IPS-20b (cell line): ENCODE measurements around the gene SRD5A1.

Experiments
- H3K27ac ChIP-seq: one replicate; pipeline ENCODE4 v1.5.1; 2013; ENCODE audit warnings: low read length
- H3K27me3 ChIP-seq: 2 replicates; pipeline ENCODE4 v1.6.1; 2013; ENCODE audit warnings: mild to moderate bottlenecking, low read length, inconsistent platforms; ENCODE audit not compliant: insufficient read depth
- H3K36me3 ChIP-seq: 2 replicates; pipeline ENCODE4 v1.6.1; 2013; ENCODE audit warnings: low read depth, mild to moderate bottlenecking, inconsistent platforms, low read length, moderate library complexity; ENCODE audit not compliant: insufficient read depth
- H3K4me1 ChIP-seq: 2 replicates; pipeline ENCODE4 v1.6.1; 2013; ENCODE audit warnings: mild to moderate bottlenecking, control low read depth, inconsistent platforms, low read length, moderate library complexity; ENCODE audit not compliant: insufficient read depth
- H3K4me3 ChIP-seq: 2 replicates; pipeline ENCODE4 v1.5.1; 2013; ENCODE audit warnings: mild to moderate bottlenecking, low read length, inconsistent platforms
- H3K9ac ChIP-seq: 2 replicates; pipeline ENCODE4 v1.6.1; 2013; ENCODE audit warnings: low read depth, mild to moderate bottlenecking, inconsistent platforms, low read length, moderate library complexity
- H3K9me3 ChIP-seq: 2 replicates; pipeline ENCODE4 v1.6.1; 2013; ENCODE audit warnings: mild to moderate bottlenecking, low read depth, low read length, inconsistent platforms; ENCODE audit not compliant: insufficient read depth

The SRD5A1 gene

DNA sequence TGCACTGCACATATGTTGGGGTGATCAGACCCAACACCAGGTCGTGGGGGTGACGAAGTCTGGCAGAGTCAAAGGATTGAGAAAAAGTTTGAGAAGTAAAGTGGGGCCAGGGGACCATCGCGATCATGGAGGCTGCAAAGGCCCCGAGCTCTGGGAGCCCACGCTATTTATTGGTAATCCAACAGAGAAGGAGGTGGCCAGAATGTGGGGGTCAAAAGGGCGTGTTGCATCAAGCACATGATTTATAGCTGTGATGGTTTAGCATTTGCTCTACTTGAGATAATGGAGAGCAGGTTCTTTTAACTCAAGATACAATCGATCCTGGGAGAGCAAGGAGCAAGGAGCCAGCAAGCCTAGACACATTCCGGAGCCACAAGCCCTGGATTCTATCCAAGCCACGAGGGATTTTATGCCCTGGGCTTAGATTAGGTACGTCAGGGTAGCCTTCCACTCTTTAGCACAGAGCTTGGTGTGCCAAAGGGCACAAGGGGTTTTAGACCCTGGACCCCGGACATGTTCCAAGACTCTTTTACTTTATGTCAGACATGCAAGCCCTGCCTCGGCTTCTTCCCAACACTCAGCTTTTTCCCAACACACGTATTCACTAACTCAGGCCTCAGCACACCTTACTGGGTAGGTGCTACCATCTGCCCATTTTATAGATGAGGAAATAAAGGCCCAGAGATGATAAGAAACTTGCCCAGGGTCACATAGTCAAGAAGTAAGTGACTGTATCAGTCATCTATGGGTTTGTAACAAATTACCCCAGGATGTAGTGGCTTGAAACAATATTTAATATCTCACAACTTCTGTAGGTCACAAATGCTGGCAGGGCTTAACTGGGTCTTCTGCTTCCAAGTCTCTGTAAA is 39.9 kb upstream of the SRD5A1 start:
- Histone ChIP-seq H3K9ac (no peak overlapping the region), H3K4me3 (no peak overlapping the region), H3K36me3 (peaks cover 22% of the 10 kb centered on the region), H3K27me3 (no peaks in the 10 kb centered on the region), H3K27ac (no peak overlapping the region), H3K4me1 (no peaks in the 10 kb centered on the region), H3K9me3 (no peaks in the 10 kb centered on the region; the same call in 1 of the 2 replicates)

DNA sequence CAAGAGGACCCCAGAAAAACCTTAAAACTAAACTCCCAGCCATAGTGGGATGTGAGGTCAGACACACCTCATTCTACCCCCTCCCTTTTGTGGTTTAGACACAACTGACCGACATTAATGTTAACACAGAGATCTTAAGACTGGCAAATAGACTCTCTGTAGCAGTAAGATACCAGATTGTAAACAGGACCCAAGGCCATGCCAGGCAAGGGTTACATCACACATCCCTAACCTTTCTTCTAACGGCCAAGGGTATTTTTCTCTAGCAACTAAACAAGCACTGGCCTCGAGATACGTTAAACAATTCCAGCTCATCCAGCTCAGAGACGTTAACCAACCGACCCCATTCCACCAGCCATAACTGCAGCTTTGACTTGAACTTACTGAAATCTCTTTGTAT is 39.2 kb upstream of the SRD5A1 start:
- Histone ChIP-seq H3K27ac (no peak overlapping the region), H3K4me1 (no peaks in the 10 kb centered on the region), H3K9ac (no peak overlapping the region), H3K27me3 (no peaks in the 10 kb centered on the region), H3K9me3 (no peaks in the 10 kb centered on the region; the same call in 1 of the 2 replicates), H3K36me3 (peaks cover 28% of the 10 kb centered on the region), H3K4me3 (no peak overlapping the region)

DNA sequence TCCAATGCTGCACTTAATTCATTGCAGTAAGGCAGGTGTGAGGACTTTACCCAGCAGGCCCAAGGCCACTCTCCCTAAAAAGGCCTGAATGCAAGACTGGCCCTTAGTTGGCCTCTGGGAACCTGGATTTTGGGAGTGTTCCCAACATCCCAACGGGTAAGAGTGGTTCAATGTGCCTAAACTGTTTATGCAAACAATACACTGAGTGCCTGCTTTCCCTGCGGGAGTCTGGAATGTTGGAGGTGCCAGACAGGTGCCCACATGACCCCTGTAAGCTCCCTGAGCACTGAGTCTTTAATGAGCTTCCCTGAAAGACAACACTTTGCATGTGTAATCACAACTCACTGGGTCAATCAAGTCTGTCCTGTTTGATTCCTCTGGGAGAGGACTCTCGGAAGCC is 37.8 kb upstream of the SRD5A1 start:
- no peak overlapping the region for H3K4me3 ChIP-seq
- H3K27me3 ChIP-seq, result no peaks in the 10 kb centered on the region
- H3K9ac ChIP-seq, result no peak overlapping the region
- H3K9me3 ChIP-seq, result no peaks in the 10 kb centered on the region; the same call in 1 of the 2 replicates
- no peak overlapping the region for H3K27ac ChIP-seq
- no peaks in the 10 kb centered on the region for H3K4me1 ChIP-seq
- H3K36me3 ChIP-seq, result peaks cover 42% of the 10 kb centered on the region

DNA sequence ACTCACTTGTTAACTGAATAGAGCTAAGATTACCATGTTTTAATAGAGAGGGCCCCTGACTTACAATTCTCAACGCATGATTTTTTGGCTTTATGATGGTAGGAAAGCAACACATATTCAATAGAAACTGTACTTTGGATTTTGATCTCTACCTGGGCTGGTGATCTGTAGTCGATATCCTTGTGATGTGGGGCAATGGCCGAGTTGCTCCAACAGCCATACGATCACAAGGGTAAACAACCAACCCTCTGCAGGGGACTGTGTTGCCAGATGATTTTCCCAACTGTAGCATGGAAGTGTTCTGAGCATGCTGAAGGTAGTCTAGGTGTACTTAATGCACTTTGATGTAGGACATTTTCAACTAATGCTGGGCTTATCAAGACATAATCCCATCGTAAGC is 36.9 kb upstream of the SRD5A1 start:
- H3K36me3 ChIP-seq, result peaks cover 52% of the 10 kb centered on the region
- H3K27me3 ChIP-seq, result no peaks in the 10 kb centered on the region

DNA sequence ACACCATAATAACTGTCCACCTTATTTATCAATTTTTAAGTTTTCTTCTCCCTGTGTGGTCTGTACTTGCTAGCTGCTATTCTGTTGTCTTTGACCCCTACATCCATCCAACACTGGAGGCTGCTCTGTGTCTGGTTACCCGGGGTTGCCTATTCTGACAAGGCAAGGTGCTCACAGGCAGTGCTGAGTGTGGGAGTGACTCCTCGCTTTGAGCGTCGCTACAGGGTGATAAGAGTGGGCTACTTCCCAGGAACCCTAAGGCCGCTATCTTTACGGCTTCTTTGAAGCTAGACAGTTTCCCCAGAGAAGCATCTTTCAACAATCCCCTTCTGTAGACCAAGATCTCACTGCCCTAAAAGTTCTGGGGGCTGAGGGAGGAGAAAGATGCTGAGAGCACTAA is 35.7 kb upstream of the SRD5A1 start:
- Histone ChIP-seq H3K36me3 (peaks cover 63% of the 10 kb centered on the region), H3K4me3 (no peak overlapping the region), H3K27me3 (no peaks in the 10 kb centered on the region), H3K9ac (no peak overlapping the region), H3K27ac (no peak overlapping the region), H3K4me1 (no peaks in the 10 kb centered on the region), H3K9me3 (no peaks in the 10 kb centered on the region; the same call in 1 of the 2 replicates)

More for the DNA sequence above, 36.9 kb upstream of the SRD5A1 start:
- Histone ChIP-seq H3K9ac (no peak overlapping the region), H3K4me1 (no peaks in the 10 kb centered on the region), H3K9me3 (no peaks in the 10 kb centered on the region; the same call in 1 of the 2 replicates), H3K27ac (no peak overlapping the region), H3K4me3 (no peak overlapping the region)

DNA sequence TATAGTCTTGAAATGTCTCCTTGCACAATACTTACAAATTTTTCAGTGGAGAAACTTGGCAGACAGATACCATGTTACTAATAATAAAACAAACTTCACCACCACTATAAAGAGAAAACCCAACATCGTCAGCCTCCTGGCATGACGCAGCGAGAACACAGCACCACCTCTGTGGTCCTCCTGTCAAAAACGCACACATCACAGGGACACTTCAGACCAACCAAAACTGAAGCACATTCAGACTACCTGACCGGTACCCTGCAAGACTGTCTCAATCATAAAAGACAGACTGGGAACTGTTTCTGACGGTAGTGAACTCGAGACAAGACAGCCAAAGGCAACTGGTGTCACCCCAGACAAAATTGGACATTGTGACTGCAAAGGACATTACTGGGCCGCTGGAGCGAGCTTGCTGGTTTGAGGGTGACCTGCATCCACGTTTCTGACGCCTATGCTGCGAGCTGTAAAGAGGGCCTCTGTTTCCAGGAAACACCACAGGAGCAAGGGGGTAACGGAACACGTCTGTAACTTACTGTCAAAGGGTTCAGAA is 34.8 kb upstream of the SRD5A1 start:
- H3K4me3 ChIP-seq, result no peak overlapping the region
- no peaks in the 10 kb centered on the region for H3K27me3 ChIP-seq
- H3K4me1 ChIP-seq, result no peaks in the 10 kb centered on the region
- no peak overlapping the region for H3K9ac ChIP-seq
- peaks cover 72% of the 10 kb centered on the region for H3K36me3 ChIP-seq
- no peak overlapping the region for H3K27ac ChIP-seq
- H3K9me3 ChIP-seq, result no peaks in the 10 kb centered on the region; the same call in 1 of the 2 replicates

DNA sequence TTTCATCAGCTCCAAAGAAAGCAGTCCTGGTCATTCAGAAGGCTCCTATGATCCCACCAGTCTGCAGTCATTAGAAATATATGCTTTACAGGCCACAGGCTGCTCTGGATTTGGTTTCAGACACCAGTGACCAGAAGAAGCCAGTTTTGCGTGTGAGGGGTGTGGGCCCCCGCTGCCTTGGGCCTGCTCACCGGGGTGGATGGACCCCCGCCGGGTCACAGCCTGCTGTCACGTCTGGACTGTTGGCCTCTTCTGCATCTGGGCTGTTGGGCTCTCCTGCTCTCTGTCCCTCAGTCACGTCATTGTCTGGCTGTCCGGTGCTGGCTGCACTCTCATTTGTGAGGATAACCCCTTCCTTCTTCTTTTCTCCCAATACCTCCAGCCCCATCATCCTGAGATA is 33.5 kb upstream of the SRD5A1 start:
- no peaks in the 10 kb centered on the region for H3K27me3 ChIP-seq
- H3K4me1 ChIP-seq, result no peaks in the 10 kb centered on the region
- H3K36me3 ChIP-seq, result peaks cover 85% of the 10 kb centered on the region
- no peak overlapping the region for H3K4me3 ChIP-seq
- H3K9ac ChIP-seq, result no peak overlapping the region
- no peaks in the 10 kb centered on the region for H3K9me3 ChIP-seq
- no peak overlapping the region for H3K27ac ChIP-seq

DNA sequence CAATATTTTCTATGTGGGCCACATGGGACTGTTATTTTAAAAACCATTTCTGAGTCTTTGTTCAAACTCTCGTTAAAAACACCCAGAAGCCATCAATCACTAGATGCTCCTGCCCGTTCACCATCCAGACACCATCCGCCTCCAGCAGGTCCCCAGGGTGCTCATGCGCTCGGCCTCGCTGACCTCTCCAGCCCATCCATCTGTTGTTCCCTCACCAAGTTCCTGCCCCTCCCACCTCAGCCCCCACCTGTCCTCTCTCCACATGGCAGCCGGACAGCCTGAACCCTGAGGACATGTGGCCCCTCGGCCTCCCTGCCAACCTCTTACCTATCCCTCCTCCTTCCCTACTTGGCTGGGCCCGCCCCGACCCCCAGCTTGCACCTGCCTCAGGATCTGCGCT is 32.0 kb upstream of the SRD5A1 start:
- Histone ChIP-seq H3K27ac (no peak overlapping the region), H3K36me3 (peaks cover 99% of the 10 kb centered on the region), H3K27me3 (no peaks in the 10 kb centered on the region), H3K4me3 (no peak overlapping the region), H3K9ac (no peak overlapping the region), H3K4me1 (no peaks in the 10 kb centered on the region), H3K9me3 (no peaks in the 10 kb centered on the region)

DNA sequence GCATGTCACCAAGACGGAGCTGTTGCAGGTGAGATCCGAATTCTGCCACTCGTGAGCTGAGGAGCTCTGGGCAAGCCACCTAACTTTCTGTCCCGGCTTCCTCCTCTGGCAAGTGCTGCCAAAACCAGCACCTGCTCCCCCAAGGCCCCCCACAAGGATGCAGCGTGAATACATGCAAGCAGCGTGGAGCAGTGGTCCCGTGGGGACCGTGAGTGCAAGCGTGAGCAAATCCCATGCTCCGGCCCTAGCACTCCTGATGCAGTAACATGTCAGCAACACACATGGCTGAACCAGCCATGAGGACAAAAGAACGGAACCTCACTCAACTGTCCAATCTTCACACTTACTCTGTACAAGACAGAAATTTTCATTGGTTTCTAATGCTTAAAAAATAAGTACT is 31.4 kb upstream of the SRD5A1 start:
- Histone ChIP-seq H3K4me1 (no peaks in the 10 kb centered on the region), H3K4me3 (no peak overlapping the region), H3K27me3 (no peaks in the 10 kb centered on the region), H3K36me3 (peaks cover 99% of the 10 kb centered on the region), H3K9ac (no peak overlapping the region), H3K9me3 (no peaks in the 10 kb centered on the region), H3K27ac (no peak overlapping the region)

DNA sequence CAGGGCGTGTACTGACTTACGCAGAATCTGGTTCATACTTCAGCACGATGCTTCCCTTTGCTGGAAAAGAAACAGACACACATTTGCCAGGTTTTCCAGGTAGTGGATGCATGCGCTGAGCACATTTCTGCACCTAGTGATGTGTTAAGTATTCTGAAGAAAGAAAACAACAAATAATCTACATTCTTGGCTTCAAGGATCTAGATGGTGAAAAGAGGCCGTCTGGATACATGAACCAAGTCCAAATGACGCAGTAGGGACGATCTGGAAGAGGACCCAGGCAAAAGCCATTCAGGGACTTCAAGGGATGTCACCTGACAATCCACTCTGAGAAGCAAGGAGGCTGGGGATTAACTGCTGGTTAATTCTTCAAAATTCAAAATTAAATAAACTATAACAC is 30.8 kb upstream of the SRD5A1 start:
- Histone ChIP-seq H3K9me3 (no peaks in the 10 kb centered on the region), H3K4me1 (no peaks in the 10 kb centered on the region), H3K27ac (no peak overlapping the region), H3K36me3 (peaks cover 99% of the 10 kb centered on the region), H3K4me3 (no peak overlapping the region), H3K9ac (no peak overlapping the region), H3K27me3 (no peaks in the 10 kb centered on the region)

DNA sequence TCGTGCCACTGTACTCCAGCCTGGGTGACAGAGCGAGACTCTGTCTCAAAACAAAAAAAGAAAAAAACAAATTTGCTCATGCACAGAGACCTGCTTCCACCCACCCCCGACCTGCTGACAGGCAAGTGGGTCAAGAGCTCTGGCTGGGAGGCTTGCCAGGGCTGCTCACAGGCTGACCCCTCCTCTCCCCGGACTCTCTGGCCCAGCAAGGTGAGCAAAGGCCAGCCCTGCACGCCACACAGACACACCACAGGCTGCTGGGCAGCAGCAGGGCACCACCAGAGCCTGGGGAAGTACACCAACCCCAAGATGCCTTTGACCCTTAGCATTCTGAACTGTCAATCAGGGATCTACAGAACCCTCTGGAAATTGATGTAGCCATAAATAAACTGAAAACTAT is 29.6 kb upstream of the SRD5A1 start:
- peaks cover 99% of the 10 kb centered on the region for H3K36me3 ChIP-seq
- H3K4me1 ChIP-seq, result no peaks in the 10 kb centered on the region
- H3K27ac ChIP-seq, result no peak overlapping the region
- H3K9me3 ChIP-seq, result no peaks in the 10 kb centered on the region
- H3K27me3 ChIP-seq, result no peaks in the 10 kb centered on the region
- no peak overlapping the region for H3K9ac ChIP-seq
- H3K4me3 ChIP-seq, result no peak overlapping the region

DNA sequence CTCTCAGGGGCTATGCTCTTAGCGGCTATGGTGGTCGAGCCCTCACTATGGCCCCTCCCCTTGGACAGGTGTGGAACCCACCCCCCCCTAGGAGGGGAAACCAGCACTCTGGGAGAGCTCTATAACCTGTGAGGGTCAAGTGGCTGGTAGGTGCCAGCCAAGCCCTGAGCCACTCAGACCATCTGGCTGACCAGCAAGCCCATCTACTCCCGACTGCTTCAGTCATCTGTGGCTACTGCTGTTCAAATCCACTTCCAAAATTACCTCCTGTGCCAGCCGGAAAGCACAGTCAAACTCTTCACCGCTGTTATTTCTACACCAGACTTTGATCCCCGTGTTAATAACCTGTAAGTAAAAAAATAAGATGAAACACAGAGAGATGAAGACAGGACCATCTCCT is 28.9 kb upstream of the SRD5A1 start:
- Histone ChIP-seq H3K4me1 (no peaks in the 10 kb centered on the region), H3K9ac (no peak overlapping the region), H3K4me3 (no peak overlapping the region), H3K27me3 (no peaks in the 10 kb centered on the region), H3K27ac (no peak overlapping the region), H3K36me3 (peaks cover 99% of the 10 kb centered on the region), H3K9me3 (no peaks in the 10 kb centered on the region)
